Measurements from ENCODE around the gene LHX5. TPM values are rescaled to one million over a fixed set of nuclear protein-coding genes. Genes with fewer than 3 reads are reported as not detected.

The LHX5 gene
- total RNA-seq, 3 donors from 2014 or later = not detected

DNA sequence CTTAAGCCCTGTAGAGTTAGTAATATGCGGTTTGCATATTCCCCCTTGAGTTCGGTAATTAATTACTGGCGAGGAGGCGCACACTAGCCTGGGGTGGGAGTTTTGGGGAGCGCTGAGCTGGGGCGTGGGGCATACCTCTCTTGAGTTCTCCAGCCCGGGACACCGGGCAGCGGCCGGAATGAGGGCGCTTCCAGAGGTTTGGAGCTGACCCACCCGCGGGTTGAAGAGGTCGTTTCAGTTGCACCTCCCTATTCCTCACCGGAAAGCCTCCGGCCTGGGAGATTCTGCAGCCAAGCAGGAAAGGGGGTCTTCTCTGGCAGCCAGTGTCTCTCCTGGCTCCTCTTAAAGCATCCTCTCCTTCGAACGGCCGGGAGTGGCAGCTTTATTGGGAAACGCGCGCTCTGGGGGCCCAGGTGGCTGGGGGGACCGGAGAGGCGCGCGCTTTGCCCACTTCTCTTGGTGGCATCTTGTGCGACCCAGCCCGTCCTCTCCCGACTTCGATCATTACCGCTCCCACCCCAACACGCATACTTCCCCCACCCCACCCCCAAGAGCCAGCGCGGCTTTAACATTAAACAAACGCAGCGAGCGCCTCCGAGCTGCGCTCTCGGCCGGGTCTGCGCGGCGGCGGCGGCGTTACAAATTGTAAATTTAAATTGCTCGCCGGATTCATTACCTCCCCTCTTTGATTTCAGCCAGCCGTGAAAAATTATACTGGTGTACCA lies 3.9 kb upstream of the LHX5 start:
- intact Hi-C loops (cut with DNase I; ENCODE audit: low total_unique reads) = no loop called here
- H3K9me3 ChIP-seq = no peaks in the 10 kb centered on the region
- DNase-seq (ENCODE audit: low spot score in 2 of 2) = no peak
- H3K27ac ChIP-seq = no peak overlapping the region
- TF ChIP-seq POLR2A (IDR thresholded peaks at IDR 0.05) = no peak
- H3K36me3 ChIP-seq = no peaks in the 10 kb centered on the region
- no peaks in the 10 kb centered on the region for H3K4me1 ChIP-seq
- H3K27me3 ChIP-seq = peaks cover 7 to 98% of the 10 kb centered on the region in 2 donors
- no peak overlapping the region for H3K4me3 ChIP-seq

DNA sequence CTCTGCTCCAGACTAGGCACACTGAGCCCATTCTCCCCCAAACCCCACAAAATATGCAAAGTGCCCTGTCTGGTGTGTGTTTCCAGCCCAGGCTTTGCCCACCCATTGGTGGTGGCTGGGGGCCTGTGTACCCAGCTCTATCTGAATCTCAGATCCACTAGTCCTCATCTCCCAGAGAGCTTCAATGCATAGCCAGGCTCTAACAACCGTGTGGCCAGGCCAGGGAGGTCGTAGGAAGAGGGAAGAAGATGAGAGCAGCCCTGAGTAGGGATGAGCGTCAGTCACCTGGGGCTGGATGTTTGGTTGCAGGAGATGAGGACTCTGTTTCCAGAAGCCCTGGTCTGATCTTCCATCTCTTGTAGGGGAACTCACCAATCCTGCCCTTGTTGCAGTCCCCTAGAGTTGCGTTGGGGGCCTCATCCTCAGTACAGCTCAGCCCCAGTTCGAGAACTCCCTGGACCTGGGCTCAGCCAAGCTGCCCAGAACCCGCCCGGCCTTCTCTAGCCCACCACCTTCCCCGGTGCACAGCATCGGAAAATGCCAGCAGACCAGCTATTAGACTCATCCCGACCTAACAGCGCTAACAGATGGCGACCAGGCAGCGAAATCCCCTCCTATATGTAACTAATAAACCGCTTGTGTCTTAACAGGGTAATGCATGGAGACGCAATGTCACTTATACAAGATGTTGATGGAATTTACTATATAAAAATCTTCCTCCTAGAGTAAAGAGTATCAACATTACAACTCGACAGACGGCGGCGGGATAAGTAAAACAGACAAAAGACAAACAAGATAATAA lies 3.2 kb upstream of the LHX5 start:
- intact Hi-C loops (cut with DNase I; ENCODE audit: low total_unique reads) = no loop called here
- peaks cover 7 to 98% of the 10 kb centered on the region in 2 donors for H3K27me3 ChIP-seq
- H3K27ac ChIP-seq = no peak overlapping the region
- H3K36me3 ChIP-seq = no peaks in the 10 kb centered on the region
- no peak for DNase-seq (ENCODE audit: low spot score in 2 of 2)
- H3K9me3 ChIP-seq = no peaks in the 10 kb centered on the region
- no peak for TF ChIP-seq POLR2A (IDR thresholded peaks at IDR 0.05)
- TF ChIP-seq, protein P1, sequence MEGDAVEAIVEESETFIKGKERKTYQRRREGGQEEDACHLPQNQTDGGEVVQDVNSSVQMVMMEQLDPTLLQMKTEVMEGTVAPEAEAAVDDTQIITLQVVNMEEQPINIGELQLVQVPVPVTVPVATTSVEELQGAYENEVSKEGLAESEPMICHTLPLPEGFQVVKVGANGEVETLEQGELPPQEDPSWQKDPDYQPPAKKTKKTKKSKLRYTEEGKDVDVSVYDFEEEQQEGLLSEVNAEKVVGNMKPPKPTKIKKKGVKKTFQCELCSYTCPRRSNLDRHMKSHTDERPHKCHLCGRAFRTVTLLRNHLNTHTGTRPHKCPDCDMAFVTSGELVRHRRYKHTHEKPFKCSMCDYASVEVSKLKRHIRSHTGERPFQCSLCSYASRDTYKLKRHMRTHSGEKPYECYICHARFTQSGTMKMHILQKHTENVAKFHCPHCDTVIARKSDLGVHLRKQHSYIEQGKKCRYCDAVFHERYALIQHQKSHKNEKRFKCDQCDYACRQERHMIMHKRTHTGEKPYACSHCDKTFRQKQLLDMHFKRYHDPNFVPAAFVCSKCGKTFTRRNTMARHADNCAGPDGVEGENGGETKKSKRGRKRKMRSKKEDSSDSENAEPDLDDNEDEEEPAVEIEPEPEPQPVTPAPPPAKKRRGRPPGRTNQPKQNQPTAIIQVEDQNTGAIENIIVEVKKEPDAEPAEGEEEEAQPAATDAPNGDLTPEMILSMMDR (IDR thresholded peaks at IDR 0.05) = no peak
- TF ChIP-seq POLR2AphosphoS5 (IDR thresholded peaks at IDR 0.05) = no peak
- H3K4me3 ChIP-seq = no peak overlapping the region
- no peaks in the 10 kb centered on the region for H3K4me1 ChIP-seq

DNA sequence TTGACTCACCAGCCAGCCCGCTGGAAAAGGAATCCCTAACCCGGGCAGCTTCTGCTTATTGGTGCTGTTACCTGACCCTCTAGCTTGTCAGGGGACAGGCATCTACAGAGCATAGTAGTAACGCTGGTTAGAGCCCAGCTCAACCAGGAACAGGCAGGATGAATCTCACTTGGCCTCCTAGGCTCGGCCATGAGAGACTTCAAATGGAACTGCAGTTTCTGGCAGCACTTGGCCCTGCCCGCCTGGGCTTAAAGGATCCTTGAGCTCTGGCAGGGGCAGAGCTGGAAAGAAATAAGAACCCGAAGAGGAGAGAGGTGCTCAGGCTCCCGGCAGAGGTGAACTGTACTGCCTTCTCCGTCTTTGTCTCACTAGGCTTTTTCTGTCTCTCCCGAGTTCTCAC lies 2.3 kb upstream of the LHX5 start:
- Histone ChIP-seq H3K27ac (no peak overlapping the region), H3K4me3 (no peak overlapping the region), H3K9me3 (no peaks in the 10 kb centered on the region), H3K4me1 (no peaks in the 10 kb centered on the region), H3K27me3 (peaks cover 6 to 98% of the 10 kb centered on the region in 2 donors), H3K36me3 (no peaks in the 10 kb centered on the region)
- no peak for DNase-seq (ENCODE audit: low spot score in 2 of 2)
- intact Hi-C loops (cut with DNase I; ENCODE audit: low total_unique reads) = no loop called here
- no peak for TF ChIP-seq POLR2AphosphoS5 (IDR thresholded peaks at IDR 0.05)
- TF ChIP-seq, protein P1 (IDR thresholded peaks at IDR 0.05) = no peak
- no peak for TF ChIP-seq POLR2A (IDR thresholded peaks at IDR 0.05)

DNA sequence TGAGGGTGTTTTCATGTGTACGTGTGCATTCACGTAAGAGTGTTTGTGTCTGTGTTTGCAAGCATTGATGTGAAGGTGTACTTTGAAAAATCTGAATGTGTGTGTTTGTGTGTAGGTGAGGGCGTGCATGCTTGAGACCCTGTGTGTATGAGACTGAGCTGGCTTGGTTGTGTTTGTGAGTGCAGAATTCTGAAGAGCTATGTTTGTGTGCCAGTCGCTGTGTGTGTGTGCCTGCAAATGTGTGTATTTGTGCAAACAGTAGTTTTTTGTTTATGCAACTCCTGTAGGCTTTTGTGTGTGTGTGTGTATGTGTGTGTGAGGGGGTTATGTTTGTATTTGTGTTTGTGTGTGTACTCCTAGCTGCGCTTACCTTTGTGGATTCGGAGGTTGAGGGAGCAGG lies 1.7 kb upstream of the LHX5 start:
- Histone ChIP-seq H3K27me3 (peaks cover under 1 to 98% of the 10 kb centered on the region in 2 donors), H3K27ac (no peak overlapping the region), H3K9me3 (no peaks in the 10 kb centered on the region), H3K4me3 (no peak overlapping the region), H3K4me1 (no peaks in the 10 kb centered on the region), H3K36me3 (no peaks in the 10 kb centered on the region)
- no peak for DNase-seq (ENCODE audit: low spot score in 2 of 2)
- TF ChIP-seq POLR2AphosphoS5 (IDR thresholded peaks at IDR 0.05) = no peak
- TF ChIP-seq POLR2A (IDR thresholded peaks at IDR 0.05) = no peak
- TF ChIP-seq, protein P1 (IDR thresholded peaks at IDR 0.05) = no peak
- intact Hi-C loops (cut with DNase I; ENCODE audit: low total_unique reads) = no loop called here

DNA sequence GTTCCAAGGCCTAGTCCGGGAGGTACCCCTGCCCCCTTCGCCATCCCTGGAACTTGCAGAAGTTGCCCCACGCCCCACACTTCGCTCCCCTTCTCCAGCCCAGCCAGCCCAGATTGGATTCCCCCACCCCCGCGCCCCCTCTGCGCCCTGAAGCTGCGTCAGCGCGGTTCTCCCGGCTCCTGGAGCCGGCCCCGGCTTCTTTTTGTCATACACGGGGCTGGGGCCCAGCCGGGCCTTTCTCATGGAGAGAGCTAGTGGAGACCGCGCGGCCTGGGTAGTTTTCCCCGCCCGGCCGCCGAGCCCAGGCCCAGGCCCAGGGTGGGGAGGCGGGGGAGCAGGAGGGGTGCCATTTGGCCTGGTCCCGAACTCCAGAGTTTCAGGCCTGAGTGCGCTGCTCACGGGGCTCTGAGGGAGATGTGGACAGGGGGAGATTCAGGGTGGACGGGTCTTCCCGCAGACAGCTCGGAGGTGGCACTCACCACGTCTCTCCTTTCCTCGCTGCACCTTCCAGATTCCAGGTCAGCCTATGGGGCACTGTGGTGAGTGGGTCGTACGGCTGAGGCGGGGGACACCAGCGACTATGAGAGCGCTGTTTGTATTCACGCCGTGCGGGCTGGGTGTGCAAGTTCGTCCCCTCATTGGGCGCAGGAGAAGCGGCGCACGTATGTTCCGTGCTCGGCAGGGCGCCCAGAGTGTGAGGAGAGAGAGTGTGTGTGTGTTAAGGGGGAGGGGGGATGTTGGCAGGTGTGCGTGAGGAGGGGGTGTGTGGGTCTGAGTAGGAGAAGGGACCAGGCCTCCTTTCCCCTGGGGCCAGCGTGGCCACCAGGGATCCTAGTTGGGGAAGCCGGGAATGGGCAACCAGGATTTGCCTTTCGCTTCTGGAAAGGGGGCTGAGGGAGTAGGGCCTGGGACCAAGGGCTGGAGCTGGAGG lies 785 bp upstream of the LHX5 start:
- Histone ChIP-seq H3K4me1 (no peaks in the 10 kb centered on the region), H3K9me3 (no peaks in the 10 kb centered on the region), H3K27me3 (peaks cover 3 to 98% of the 10 kb centered on the region in 2 donors), H3K36me3 (no peaks in the 10 kb centered on the region), H3K27ac (no peak overlapping the region), H3K4me3 (no peak overlapping the region)
- TF ChIP-seq POLR2A (IDR thresholded peaks at IDR 0.05) (no peak), POLR2AphosphoS5 (IDR thresholded peaks at IDR 0.05) (no peak)
- TF ChIP-seq, protein P1 (IDR thresholded peaks at IDR 0.05) = no peak
- intact Hi-C loops (cut with DNase I; ENCODE audit: low total_unique reads) = no loop called here
- no peak for DNase-seq (ENCODE audit: low spot score in 2 of 2)

All from breast epithelium (tissue), 4 donors.